KMS-11 (cell line): Measurements from ENCODE around the gene RFC3.

Experiments used
- H2AFZ ChIP-seq: fragments of 200-600 bp; sonication (generic); 2 replicates; pipeline ENCODE4 v1.6.1; 2016; ENCODE audit warnings: antibody characterized with exemption, mixed run types, low read depth
- H3K27ac ChIP-seq: fragments of 200-600 bp; sonication (generic); 2 replicates; pipeline ENCODE4 v1.6.1; 2016; ENCODE audit warnings: mild to moderate bottlenecking, mixed run types
- H3K27me3 ChIP-seq: fragments of 200-600 bp; sonication (generic); 2 replicates; pipeline ENCODE4 v1.6.1; 2017; ENCODE audit warnings: mild to moderate bottlenecking, low read depth, mixed run types, moderate library complexity; ENCODE audit not compliant: insufficient read depth
- H3K36me3 ChIP-seq: fragments of 200-600 bp; sonication (generic); 2 replicates; pipeline ENCODE4 v1.6.1; 2017; ENCODE audit warnings: mild to moderate bottlenecking, mixed run types; ENCODE audit not compliant: insufficient read depth
- H3K4me1 ChIP-seq: fragments of 200-600 bp; sonication (generic); 2 replicates; pipeline ENCODE4 v1.6.1; 2016; ENCODE audit warnings: mild to moderate bottlenecking, low read depth, mixed run types; ENCODE audit not compliant: poor library complexity, severe bottlenecking
- H3K4me2 ChIP-seq: fragments of 200-600 bp; sonication (generic); 2 replicates; pipeline ENCODE4 v1.7.0; 2016; ENCODE audit warnings: mild to moderate bottlenecking, mixed run types
- H3K4me3 ChIP-seq: fragments of 200-600 bp; sonication (generic); IDR thresholded peaks from 2 replicates; pipeline ENCODE4 v1.6.1; 2017; ENCODE audit warnings: low read depth, low read length, mixed read lengths; ENCODE audit not compliant: insufficient read depth
- H3K79me2 ChIP-seq: fragments of 200-600 bp; sonication (generic); 2 replicates; pipeline ENCODE4 v1.6.1; 2016; ENCODE audit warnings: low read depth, mixed run types; ENCODE audit not compliant: insufficient read depth
- H3K9ac ChIP-seq: fragments of 200-600 bp; sonication (generic); 2 replicates; pipeline ENCODE4 v1.6.1; 2016; ENCODE audit warnings: mild to moderate bottlenecking, mixed run types
- H4K20me1 ChIP-seq: fragments of 200-600 bp; sonication (generic); 2 replicates; pipeline ENCODE4 v1.6.1; 2016; ENCODE audit warnings: mild to moderate bottlenecking, mixed run types; ENCODE audit not compliant: insufficient read depth
- CTCF ChIP-seq: fragments of 200-600 bp; sonication (generic); conservative IDR thresholded peaks from 2 replicates; pipeline ENCODE4 v1.6.1; 2017; ENCODE audit warnings: low read depth, mild to moderate bottlenecking, antibody characterized with exemption, low read length, moderate library complexity, mixed read lengths

The RFC3 gene

GRCh38 chr13:33875618-33876401, 57.9 kb downstream of the RFC3 start:
- no peaks in the 10 kb centered on the region for H3K79me2 ChIP-seq
- H3K9ac ChIP-seq: no peak overlapping the region
- no peaks in the 10 kb centered on the region for H3K27me3 ChIP-seq
- no peak overlapping the region for H2AFZ ChIP-seq
- no peak overlapping the region for H3K4me3 ChIP-seq
- no peak overlapping the region for H3K4me2 ChIP-seq
- no peak for TF ChIP-seq CTCF
- no peaks in the 10 kb centered on the region for H3K4me1 ChIP-seq
- H3K36me3 ChIP-seq: no peaks in the 10 kb centered on the region
- H4K20me1 ChIP-seq: no peaks in the 10 kb centered on the region
- H3K27ac ChIP-seq: no peak overlapping the region

- Histone ChIP-seq H3K36me3 (no peaks in the 10 kb centered on the region), H3K9ac (no peak overlapping the region), H3K4me2 (no peak overlapping the region), H3K79me2 (no peaks in the 10 kb centered on the region), H3K27ac (no peak overlapping the region), H3K27me3 (no peaks in the 10 kb centered on the region), H3K4me1 (no peaks in the 10 kb centered on the region), H4K20me1 (no peaks in the 10 kb centered on the region), H3K4me3 (no peak overlapping the region), H2AFZ (no peak overlapping the region)
- no peak for TF ChIP-seq CTCF
Measured at GRCh38 chr13:33876716-33877394, 58.9 kb downstream of the RFC3 start.

GRCh38 chr13:33879118-33879517, 61.2 kb downstream of the RFC3 start:
- no peak overlapping the region for H3K27ac ChIP-seq
- H3K4me3 ChIP-seq: no peak overlapping the region
- H3K36me3 ChIP-seq: no peaks in the 10 kb centered on the region
- no peak overlapping the region for H3K9ac ChIP-seq
- H4K20me1 ChIP-seq: no peaks in the 10 kb centered on the region
- H2AFZ ChIP-seq: no peak overlapping the region
- no peaks in the 10 kb centered on the region for H3K27me3 ChIP-seq
- no peaks in the 10 kb centered on the region for H3K79me2 ChIP-seq
- no peak overlapping the region for H3K4me2 ChIP-seq
- no peak for TF ChIP-seq CTCF
- no peaks in the 10 kb centered on the region for H3K4me1 ChIP-seq

- Histone ChIP-seq H3K4me3 (no peak overlapping the region), H3K4me2 (no peak overlapping the region), H3K9ac (no peak overlapping the region), H3K27ac (no peak overlapping the region), H2AFZ (no peak overlapping the region), H3K79me2 (no peaks in the 10 kb centered on the region), H3K36me3 (no peaks in the 10 kb centered on the region), H4K20me1 (no peaks in the 10 kb centered on the region), H3K4me1 (no peaks in the 10 kb centered on the region), H3K27me3 (no peaks in the 10 kb centered on the region)
- no peak for TF ChIP-seq CTCF
Measured at GRCh38 chr13:33882804-33883203, 64.9 kb downstream of the RFC3 start.
